ENCODE measurements around the gene CSMD2.

CSMD2 gene

DNA sequence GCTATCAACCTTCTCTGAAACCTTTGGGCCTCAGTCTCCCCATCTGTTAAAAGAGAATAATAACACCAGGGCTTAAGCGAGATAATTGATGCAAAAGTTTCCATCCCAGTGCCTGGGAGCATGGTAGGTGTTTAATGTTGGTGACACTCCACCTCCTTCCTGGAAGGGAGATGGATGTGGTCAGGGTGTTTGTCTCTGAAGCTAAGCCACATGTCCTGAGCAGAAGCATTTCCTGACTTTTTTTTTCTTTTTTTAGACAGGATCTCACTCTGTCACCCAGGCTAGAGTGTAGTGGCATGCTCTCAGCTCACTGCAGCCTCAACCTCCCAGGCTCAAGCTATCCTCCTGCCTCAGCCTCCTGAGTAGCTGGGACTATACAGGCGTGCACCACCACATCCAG, 373.8 kb downstream of the CSMD2 start:
- no peak for DNase-seq

DNA sequence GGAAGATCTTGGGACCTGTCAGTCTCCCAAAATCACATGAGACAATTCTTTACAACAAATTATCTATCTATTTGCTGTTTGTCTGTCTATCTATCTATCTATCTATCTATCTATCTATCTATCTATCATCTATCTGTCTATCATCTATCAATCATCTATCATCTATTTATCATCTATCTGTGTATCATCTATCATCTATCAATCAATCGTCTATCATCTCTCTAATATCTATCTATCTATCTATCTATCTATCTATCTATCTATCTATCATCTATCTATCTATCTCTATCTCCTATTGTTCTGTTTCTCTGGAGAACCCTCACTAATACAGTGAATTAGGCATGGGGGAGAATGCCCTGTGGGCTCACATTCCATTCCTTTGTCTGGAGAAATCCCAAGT, 374.5 kb downstream of the CSMD2 start:
- DNase-seq: no peak

DNA sequence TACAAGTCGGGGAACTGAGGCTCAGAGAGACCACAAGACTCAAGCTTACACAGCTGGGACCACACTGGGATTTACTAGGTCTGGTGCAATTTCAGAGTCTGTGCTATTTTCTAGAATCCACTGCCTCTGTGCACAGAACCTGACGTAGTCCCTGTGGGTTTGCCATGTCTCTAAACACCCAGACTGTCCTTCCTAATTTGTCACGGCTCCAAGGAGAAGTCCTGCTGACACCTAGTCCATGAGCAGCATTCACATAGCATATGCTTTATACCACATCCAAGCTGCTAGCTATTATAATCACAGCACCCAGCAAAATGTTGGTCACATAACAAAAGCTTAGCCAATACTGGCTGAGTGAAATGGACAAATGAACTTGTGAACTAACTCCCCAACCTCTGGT, 380.2 kb downstream of the CSMD2 start:
- DNase-seq: no peak

DNA sequence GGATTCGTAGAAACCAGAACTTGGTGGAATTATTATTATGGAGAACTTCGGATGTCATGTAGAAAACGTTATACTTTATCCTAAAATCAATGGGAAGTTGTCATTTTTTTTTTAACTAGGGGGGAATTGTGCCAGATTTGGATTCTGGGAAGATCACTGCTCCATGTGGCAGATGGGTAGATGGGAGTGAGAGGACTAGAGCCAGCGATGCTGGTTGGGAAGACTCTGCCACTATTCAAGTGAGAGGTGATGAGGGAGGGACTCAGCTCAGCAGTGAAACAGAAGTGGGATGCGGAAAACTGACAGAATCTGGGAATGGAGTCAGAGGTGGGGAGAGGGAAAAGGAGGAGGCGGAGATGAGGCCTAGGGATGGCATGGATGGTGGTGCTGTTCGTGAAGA, 382.3 kb downstream of the CSMD2 start:
- DNase-seq: no peak

DNA sequence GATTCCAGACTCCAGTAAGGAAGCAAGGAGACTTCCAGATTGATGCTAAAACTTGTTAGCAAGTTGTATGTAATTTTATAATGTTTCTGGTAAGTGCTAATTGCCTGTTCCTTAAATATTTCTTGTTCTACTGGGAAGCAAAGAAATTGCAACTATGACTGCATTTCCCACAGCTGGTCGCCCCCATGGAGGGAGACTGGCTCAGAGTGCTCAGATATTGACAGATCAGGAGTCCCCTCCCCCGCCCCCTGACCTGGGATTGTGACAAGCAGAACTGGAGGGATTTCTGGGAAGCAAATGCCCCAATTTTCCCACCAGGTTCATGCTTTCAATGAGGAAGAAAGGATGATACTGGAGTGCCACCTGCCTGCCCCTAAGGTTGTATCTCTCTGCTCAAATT, 383.4 kb downstream of the CSMD2 start:
- DNase-seq: no peak

DNA sequence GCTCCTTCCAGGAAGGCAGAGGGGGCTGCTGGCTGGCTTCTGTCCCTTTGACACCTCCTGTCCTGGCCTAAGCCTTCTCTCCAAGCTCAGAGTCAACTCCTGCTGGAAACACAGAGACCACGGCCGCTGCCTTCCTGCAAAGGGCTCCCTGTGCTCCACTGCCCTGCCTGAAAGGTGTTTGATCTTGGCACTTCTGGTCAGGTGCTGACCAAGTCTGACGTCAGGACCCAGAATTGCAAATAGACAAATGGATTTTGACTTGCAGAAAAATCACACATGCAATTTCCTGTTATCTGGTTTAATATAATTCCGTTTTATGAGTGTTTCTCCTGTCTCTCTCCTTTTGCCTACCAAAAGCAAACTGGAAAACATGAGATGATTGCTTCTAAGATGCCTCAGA, 387.7 kb downstream of the CSMD2 start:
- DNase-seq: no peak

DNA sequence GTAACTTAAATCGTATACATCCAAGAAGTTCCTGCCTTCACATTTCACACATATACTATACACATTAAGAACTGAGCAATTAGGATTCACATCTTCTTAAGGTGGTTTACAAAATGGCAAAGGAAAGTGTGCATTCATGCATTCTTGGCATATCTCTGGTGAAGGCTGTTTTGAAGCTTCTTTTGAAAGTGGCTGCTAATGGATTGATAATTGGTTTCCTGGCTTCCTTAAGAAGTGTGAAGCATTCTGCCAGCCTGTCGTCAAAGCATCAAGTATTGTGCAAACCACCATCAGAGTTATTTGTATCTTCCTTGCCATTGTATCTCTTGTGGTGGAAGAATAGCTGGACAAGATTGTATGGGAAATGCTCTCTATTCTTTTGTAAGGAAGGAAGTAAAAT, 396.2 kb downstream of the CSMD2 start:
- no peak for DNase-seq

DNA sequence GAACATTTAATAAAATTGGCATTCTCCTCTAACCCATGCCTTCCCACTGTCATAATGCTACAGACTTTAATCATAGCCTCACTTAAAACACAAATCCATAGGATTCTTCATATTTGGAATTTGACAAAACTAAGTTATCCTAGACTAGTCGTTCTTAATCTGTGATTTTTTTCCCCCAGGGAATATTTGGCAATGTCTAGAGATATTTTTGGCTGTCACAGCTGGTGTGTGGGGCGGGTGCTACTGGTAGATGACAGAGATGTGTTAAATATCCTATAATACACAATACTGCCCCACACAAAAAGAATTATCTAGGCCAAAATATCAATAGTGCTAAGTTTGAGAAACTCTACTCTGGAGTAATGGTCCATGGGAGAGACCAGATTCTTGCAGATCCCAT, 396.9 kb downstream of the CSMD2 start:
- DNase-seq: no peak

DNA sequence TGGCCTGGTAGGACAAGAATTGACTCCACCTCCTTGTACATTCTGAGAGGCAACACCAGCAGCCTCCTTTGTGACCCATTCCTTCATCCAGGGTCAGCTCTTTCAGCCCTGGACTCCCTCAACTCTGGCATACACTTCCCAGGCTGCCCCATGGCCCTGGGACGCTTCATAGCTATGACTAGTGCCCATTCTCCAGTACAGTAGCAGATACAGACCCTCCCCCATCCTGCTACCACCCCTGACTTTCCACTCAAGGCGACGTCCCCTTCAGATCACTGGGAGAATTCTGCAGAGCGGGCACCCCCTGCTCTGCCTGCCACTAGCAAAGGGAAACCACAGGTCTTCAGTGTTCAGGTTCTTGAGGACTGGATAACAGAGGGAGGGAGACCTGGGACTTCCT, 400.9 kb downstream of the CSMD2 start:
- no peak for DNase-seq

DNA sequence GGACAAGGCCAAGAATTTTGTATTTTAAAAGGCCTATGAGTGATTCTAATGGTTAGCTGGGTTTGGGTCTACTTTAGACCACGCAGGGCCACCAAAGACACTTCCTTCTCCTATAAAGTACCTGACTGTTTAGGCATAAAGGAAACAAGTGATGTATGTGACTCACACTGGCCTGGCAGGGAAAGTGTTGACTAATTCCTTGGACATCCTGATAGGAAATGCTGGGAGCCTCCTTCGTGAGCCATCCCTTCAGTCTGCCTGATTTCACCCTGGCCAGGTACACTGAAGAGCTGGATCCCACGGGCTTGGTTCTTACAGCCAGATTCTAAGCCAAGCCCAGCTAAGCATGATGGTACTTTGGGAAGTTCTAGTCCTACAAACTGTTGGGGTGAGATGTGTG, 401.6 kb downstream of the CSMD2 start:
- no peak for DNase-seq

DNA sequence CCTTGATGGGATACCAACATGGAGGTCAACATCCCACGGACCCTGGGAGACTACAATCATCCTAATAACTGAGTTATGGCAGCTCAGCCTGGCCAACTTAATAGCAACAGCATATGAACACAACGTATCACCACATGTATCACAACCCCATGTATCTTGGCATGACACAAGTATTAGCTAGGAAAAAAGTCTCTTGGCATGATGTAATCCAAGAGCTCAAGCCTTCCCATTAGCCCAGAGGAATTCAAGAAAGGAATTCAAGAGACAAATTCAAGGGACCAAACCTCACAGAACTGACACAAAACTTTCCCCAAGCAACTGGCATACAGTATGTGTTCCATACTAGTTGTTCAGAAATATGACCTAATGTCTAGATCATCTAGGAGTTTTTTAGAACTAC, 402.1 kb downstream of the CSMD2 start:
- DNase-seq: no peak

DNA sequence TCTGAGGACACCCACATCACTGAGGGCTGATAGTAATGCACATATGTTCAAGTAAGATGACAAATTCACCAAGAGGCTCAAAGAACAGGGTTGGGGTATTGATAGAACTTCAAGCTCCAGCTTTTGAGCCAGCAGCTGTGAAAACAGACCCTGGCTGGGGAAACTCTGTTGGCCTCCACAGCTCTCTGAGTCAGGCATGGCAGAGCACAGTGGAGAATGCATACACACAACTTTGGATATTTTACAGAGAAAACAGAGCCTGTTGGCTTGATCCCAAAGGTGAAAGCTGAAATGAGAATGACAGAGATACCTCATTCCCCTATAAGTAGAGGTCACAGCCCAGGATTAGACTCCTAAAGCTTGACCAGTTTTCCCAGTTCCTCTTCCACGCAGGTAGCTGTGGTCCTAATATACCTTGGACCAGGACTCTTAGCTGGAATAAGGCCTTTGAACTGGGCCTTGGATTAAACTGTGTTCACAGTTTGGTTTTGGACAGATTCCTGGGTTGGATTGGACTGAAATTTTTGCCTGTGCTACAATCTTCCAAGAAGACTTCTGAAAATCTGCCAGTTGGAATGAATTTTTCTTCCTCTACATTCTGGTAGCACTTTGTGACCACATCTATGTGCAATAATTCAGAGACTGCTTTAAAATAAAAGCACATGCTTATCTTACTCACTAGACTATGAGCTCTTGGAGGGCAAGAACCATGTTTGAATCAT, 402.8 kb downstream of the CSMD2 start:
- no peak for DNase-seq

DNA sequence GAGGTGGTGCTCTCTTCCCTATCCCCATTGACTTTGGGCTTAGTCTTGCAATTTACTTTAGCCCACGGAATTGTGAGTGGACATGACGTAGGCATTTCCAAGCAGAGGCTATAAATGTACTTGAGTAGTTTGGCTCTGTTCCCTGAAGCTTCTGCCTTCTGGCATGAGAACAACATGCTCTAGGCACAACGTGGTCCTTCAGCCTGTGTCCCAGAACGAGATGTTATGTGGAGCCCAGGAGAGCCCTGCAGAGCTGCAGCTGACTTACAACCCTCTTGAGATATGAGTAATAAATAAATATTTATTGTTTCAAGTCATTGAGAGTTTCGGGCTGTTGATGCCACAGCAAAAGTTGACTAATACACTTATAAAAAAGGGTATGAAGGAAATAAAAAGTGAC, 406.3 kb downstream of the CSMD2 start:
- no peak for DNase-seq

DNA sequence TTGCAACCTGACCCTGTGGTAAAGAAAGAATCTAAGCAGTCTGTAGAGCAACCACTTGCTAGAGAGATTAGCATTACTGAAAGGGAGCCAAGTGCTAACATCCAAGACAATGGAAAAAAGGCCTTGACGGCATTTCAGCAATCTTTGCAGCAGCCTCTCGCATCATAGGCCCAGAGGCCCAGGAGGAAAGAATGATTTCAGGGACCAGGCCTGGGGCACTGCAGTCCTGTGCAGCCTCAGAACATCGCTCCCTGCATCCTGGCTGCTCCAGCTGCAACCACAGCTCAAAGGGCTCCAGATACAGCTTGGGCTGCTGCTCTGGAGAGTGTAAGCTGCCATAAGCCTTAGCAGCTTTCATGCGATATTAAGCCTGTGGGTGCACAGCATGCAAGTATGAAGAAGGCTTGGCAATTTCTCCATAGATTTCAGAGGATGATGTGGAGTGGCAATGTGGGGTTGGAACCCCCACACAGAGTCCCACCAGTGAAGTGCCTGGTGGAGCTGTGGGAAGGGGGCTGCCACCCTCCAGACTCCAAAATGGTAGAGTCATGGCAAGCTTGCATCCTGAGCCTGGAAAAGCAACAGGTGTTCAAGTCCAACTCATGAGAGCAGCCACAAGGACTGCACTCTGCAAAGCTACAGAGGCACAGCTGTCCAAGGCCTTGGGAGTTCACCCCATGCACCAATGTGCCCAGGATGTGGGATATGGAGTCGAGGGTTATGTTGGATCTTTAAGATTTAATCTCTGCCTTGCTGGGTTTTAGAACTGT, 411.8 kb downstream of the CSMD2 start:
- DNase-seq: no peak

DNA sequence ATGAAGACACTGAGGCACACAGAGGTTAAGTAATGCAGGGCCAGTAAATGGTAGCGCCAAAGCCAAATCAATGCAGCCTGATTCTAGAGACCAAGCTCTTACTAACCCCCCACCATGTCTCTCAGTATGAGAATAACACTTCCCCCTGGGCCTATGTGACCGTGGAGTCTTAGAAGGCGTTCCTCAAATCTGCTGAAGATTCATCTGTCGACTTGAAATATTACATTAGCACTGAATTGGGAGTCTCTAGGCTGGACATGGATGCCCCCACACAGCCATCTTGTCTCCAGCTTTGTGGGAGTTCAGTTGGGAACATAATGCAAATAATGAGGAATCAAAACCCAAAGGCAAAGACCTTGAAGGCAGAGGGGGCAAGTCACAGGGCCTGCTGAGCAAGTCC, 419.1 kb downstream of the CSMD2 start:
- DNase-seq: no peak

DNA sequence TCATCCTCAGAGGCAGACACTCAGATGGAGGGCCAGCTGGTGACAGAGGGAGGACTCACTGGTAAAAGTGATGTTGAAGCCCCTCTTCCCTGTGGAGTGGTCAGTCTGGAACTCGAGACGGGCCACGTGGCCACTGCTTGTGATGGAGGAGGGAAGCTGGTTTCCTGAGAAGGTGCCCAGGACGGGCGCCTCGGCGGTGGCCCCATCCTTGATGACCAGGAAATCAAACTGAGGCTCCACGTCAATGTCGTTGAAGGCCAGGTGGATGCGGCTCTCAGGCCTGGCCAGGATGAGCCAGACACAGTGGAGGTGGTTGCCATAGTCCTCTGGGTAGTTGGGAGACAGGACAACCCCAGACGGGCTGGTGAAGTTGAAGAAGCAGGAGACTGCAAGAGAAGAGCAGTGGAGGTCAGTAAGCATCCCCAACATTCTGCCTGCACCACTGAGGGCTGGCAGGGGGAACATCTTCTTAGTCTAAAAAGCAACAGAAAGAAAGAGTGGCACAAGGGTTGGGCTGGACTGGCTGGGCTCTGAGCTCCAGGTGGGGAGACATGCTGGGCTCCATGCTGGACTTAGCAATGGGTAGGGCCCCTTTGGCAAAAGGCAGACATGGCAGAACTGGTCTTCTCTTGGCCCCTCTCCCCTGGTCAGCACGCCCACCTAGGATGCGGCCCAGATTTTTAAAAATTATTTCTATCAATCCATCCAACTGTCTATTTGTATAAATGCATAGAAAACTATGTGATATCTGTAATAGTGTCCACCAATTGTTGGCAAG, 421.6 kb downstream of the CSMD2 start:
- no peak for DNase-seq

DNA sequence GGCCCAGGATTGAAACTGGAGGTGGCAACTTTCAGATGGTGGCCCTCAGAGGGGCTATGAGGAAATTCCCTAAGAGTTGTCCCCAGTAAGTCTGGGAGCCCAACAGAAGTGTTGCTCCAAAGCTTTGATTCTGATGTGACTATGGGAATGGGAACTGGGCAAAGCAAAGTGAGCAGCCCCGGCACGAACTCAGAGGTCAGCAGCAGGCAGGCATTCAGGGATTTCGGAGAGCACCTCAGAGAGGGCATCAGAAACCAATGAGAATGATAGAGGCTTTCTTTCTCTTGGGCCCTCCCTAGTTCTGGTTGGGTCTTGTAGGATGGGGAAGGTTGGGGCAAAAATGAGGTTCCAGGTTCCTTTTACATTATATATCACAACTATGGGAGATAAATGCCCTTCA, 422.4 kb downstream of the CSMD2 start:
- no peak for DNase-seq

DNA sequence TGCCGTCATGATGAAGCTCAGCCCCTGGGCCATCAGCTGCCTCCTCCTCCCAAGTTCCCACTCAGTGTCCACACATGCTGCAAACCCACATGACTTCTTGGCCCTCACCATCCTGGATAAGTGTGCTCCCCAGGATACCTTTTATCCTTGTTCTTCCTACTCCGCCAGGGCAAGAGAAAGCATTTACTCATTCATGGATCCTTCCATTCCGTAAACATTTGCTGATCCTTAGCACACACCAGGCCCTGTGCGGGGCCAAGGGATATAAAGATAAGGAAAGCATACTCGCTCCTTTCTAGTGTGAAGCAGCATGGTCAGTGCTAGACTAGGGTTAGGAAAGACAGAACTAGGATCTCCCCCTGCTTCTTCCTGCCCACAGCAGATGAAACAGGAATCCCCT, 423.3 kb downstream of the CSMD2 start:
- DNase-seq: no peak

DNA sequence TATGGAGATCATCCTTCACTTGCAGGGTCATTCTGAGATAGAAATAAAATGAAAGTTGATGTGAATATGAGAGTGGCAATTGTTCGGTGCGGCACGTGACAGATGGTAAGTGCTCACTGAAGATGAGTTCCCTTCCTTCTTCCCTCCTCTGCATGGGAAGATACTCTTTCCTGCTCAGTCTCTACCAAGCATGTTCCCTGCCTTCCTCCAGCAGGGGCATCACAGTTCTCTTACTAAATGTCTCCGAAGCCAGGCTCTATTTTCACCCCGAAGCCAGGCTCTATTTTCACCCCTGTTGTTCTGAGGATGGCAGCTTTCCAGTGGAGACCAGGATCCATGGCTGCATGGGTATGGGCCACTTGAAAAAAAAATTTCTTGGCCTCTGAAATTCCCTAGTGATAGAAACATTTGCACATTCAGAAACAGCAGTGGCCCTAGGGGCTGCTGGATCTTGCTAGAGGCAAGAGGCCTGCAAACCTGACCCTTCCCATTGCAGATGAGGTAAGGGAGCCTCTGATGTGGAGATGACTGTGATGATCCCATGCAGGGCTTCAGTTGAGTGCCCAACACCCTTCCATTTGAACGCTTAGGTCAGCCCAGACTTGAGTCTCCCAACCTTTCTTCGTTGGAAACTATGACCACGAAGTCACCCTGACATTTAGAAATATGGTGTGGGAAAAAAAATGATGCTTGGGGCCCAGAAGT, 424.8 kb downstream of the CSMD2 start:
- no peak for DNase-seq

DNA sequence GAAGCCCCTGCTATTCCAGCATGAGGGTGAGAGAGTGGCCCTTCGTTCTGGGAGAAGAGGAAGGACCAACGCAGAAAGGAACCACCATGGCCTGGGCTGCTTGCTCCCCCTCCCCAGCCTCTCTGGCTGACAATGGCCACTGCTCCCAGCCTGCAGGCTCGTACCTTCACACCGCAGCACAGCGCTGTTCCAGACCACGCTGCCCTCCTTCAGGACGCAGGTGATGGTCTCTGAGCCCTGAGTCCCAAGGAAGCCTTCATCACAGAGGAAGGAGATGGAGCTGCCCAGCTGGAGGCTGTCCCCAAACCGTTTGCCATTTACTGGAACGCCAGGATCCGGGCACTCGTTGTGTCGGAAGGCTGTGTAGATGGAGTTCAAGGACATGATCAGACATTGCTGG, 426.1 kb downstream of the CSMD2 start:
- DNase-seq: no peak

DNA sequence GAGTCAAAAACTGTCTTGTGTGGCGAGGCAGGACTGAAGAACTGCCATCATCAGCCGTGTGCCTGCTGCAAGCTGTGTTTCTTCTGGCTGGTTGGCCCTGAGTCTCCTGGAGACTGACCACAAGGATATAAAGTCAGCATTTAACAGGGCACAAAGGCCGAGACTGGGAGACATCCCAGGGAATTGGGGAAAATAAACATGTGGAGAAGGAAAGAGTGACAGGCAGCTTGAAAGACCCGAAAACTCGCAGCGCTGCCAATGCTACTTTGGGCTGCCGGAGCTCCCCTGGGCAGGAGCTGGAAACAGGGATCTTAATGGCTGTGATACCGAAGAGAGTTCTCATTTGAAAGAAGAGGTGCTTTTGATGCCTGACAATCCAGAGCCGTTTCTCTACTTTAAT, 426.5 kb downstream of the CSMD2 start:
- DNase-seq: no peak

DNA sequence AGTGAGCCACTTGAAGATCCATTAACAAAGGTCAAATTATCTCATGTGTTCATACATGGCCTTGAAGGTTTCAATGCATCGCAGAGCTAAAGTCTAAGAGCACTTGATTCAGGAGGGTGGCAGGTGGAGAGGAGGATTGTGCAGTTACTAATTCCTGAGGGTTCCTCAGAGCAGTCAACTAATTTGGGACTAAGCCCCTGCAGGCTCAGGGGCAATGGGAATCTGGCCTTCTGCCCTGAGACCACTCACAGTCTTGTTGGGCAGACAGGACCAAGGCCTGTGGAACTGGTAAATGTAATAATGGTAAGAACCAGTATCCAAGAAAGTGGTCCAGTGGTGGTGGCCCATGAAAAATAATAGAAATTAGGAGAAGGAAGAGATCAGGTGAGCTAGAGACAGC, 428.5 kb downstream of the CSMD2 start:
- DNase-seq: no peak

DNA sequence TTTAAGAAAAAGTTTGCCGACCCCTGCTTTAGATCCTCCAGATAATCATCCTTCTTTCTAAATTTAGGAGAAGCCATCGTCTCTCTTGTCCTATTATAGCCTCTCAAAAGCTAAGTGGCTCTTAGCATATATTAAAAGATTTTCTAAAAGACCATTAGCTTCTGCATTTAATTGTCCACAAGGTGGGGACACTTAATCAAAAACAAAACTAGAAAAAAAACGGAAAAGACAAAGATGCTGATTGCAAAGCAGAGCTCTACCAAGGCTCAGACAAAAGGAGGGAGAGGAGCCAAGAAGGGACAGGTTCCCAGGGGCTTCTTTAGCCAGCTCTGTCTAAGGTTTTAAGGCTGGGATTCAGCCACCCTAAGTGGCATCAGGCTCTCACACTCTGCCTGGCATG, 429.4 kb downstream of the CSMD2 start:
- no peak for DNase-seq
